K562 (cell line): ENCODE results near the gene APBB2. TPM values are rescaled to one million over a fixed set of nuclear protein-coding genes. Genes with fewer than 3 reads are reported as not detected.

Experiments
- ATAC-seq: fragments of 200-7000 bp; cut with Tn5 transposase; 3 replicates; pipeline ENCODE4 v1.9.1; 2020; ENCODE audit warnings: moderate library complexity
- BruUV-seq: library from RNA; stranded (reverse); fragments of 400-500 nt; replicated peaks from 2 replicates; lab custom pipeline; 2021; lab: Mats Ljungman, UMichigan
- CTCF ChIA-PET: fragments of 300-600 bp; formaldehyde crosslinking; extraction: SDS; loops from one replicate; lab custom pipeline; 2021; ENCODE audit warnings: low intra/inter-chr PET ratio; lab: Yijun Ruan, JAX
- POLR2A ChIA-PET: fragments of 300-600, 350-650 bp; sonication (Branson Sonifier 250); formaldehyde crosslinking; extraction: SDS; loops from one replicate; lab custom pipeline; 2021; ENCODE audit warnings: antibody characterized with exemption, inconsistent platforms; lab: Yijun Ruan, JAX
- DNase-seq, 4 experiments: peaks; one replicate each; pipeline versions ENCODE4 v3.0.0 to v3.0.0-alpha.2; 2011 to 2018; ENCODE audit warnings: low spot score in 3 of 4, mixed read lengths in 3 of 4; ENCODE audit errors: extremely low read depth in 1 of 4
- FAIRE-seq: peaks from 2 replicates; lab custom pipeline; 2011; peaks lifted over from hg19 to GRCh38; lab: Jason Lieb, UNC
- H2AFZ ChIP-seq: 2 replicates; pipeline ENCODE4 v1.6.0; 2011; ENCODE audit warnings: low read depth, low read length, control low read depth, inconsistent platforms
- H3K27ac ChIP-seq: fragments of 200-600 bp; 3 replicates; pipeline ENCODE4 v1.8.0; 2011; ENCODE audit warnings: low read depth, mild to moderate bottlenecking, control low read depth, inconsistent platforms, low read length, moderate library complexity, mixed read lengths; ENCODE audit errors: extremely low read depth
- H3K27me3 ChIP-seq, 2 experiments: fragments of 300-600 bp in 1 of 2; 2 replicates in 1 of 2; 3 replicates in 1 of 2; pipeline versions ENCODE4 v1.6.0 to v1.8.0; 2011; ENCODE audit warnings: inconsistent platforms in 2 of 2, low read length in 2 of 2, mild to moderate bottlenecking in 1 of 2, mixed read lengths in 1 of 2, moderate library complexity in 1 of 2; ENCODE audit not compliant: control insufficient read depth in 2 of 2, insufficient read depth in 2 of 2
- H3K36me3 ChIP-seq: fragments of 300-600 bp; 3 replicates; pipeline ENCODE4 v1.8.0; 2011; ENCODE audit warnings: mild to moderate bottlenecking, low read length, inconsistent platforms; ENCODE audit not compliant: control insufficient read depth, insufficient read depth
- H3K4me1 ChIP-seq, 2 experiments: fragments of 200-600 bp in 1 of 2; replicated peaks in 1 of 2; 2 replicates in 1 of 2; 3 replicates in 1 of 2; pipeline versions ENCODE4 v1.5.1 to v1.8.0; 2011; ENCODE audit warnings: inconsistent platforms in 2 of 2, low read length in 2 of 2, mild to moderate bottlenecking in 1 of 2, mixed read lengths in 1 of 2, moderate library complexity in 1 of 2; ENCODE audit not compliant: control insufficient read depth in 2 of 2, insufficient read depth in 2 of 2
- H3K4me2 ChIP-seq: 2 replicates; pipeline ENCODE4 v1.6.1; 2011; ENCODE audit warnings: low read length, control low read depth, inconsistent platforms, mixed read lengths; ENCODE audit not compliant: insufficient read depth
- H3K4me3 ChIP-seq: fragments of 200-600 bp; sonication (generic), shearing (Covaris generic); 2 replicates; pipeline ENCODE4 v1.5.1; 2016; ENCODE audit warnings: control low read depth, inconsistent platforms
- H3K79me2 ChIP-seq: fragments of 200-600 bp; 3 replicates; pipeline ENCODE4 v1.8.0; 2011; ENCODE audit warnings: low read length, inconsistent platforms; ENCODE audit not compliant: control insufficient read depth, insufficient read depth
- H3K9ac ChIP-seq, 2 experiments: 2 replicates each; pipeline versions ENCODE4 v1.6.0 to v1.6.1; 2011; ENCODE audit warnings: low read depth in 2 of 2, low read length in 2 of 2, control low read depth in 1 of 2, inconsistent platforms in 1 of 2, mild to moderate bottlenecking in 1 of 2, mixed read lengths in 1 of 2; ENCODE audit not compliant: insufficient read depth in 1 of 2
- H3K9me1 ChIP-seq: one replicate; pipeline ENCODE4 v1.6.0; 2011; ENCODE audit warnings: inconsistent platforms, mild to moderate bottlenecking, low read length, moderate library complexity; ENCODE audit not compliant: control insufficient read depth, insufficient read depth
- H3K9me3 ChIP-seq: replicated peaks from 2 replicates; pipeline ENCODE4 v1.5.1; 2011; ENCODE audit warnings: low read depth, low read length, inconsistent platforms; ENCODE audit not compliant: control insufficient read depth, insufficient read depth
- H4K20me1 ChIP-seq: replicated peaks from 2 replicates; pipeline ENCODE4 v1.6.1; 2011; ENCODE audit warnings: low read length, inconsistent platforms, mixed read lengths; ENCODE audit not compliant: control insufficient read depth, insufficient read depth
- CEBPG ChIP-seq, 3 experiments: fragments of 200-800 bp in 1 of 3; sonication (Bioruptor generic) in 1 of 3; sonication (generic) in 1 of 3; formaldehyde crosslinking in 1 of 3; IDR thresholded peaks in 2 of 3; conservative IDR thresholded peaks in 1 of 3; 2 replicates each; pipeline versions ENCODE4 v1.6.1 to v1.8.0; 2016 to 2022; ENCODE audit warnings: missing compliant biosample characterization in 2 of 3, missing genetic modification characterization in 2 of 3, mild to moderate bottlenecking in 1 of 3, missing genetic modification reagents in 1 of 3
- CREBBP ChIP-seq: IDR thresholded peaks from one replicate; pipeline ENCODE4 v1.6.1; 2012; ENCODE audit warnings: low read depth, mild to moderate bottlenecking, control low read depth, inconsistent platforms, low read length
- CSDE1 ChIP-seq, 2 experiments: fragments of 450-650 bp; IDR thresholded peaks; 2 replicates each; pipeline ENCODE4 v1.6.1; 2016; ENCODE audit warnings: mild to moderate bottlenecking in 1 of 2
- DMBX1 ChIP-seq: fragments of 250-450 bp; sonication (Bioruptor Pico); IDR thresholded peaks from 2 replicates; pipeline ENCODE4 v1.8.0; 2022; ENCODE audit warnings: inconsistent platforms, mild to moderate bottlenecking, moderate library complexity, borderline replicate concordance
- HMGN3 ChIP-seq: IDR thresholded peaks from 2 replicates; pipeline ENCODE4 v1.6.1; 2011; ENCODE audit warnings: borderline replicate concordance, low read depth, mild to moderate bottlenecking, mixed read lengths, low read length; ENCODE audit not compliant: insufficient read length; ENCODE audit errors: extremely low read depth
- KHSRP ChIP-seq: fragments of 450-650 bp; IDR thresholded peaks from 2 replicates; pipeline ENCODE4 v1.6.1; 2017
- MEIS2 ChIP-seq: fragments of 450-650 bp; IDR thresholded peaks from 2 replicates; pipeline ENCODE4 v1.6.1; 2014; ENCODE audit warnings: mild to moderate bottlenecking; ENCODE audit not compliant: partially characterized antibody
- SIN3B ChIP-seq: fragments of 450-650 bp; IDR thresholded peaks from 2 replicates; pipeline ENCODE4 v1.6.1; 2017; ENCODE audit warnings: low read depth, mild to moderate bottlenecking, moderate library complexity
- SMC3 ChIP-seq: conservative IDR thresholded peaks from 2 replicates; pipeline ENCODE4 v1.6.1; 2011; ENCODE audit warnings: low read depth, low read length, improper control_type of control experiment; ENCODE audit not compliant: insufficient read depth
- TRIM24 ChIP-seq, 2 experiments: fragments of 450-650 bp; IDR thresholded peaks; 2 replicates each; pipeline ENCODE4 v1.6.1; 2016
- ZNF165 ChIP-seq: fragments of 250-450 bp; sonication (Bioruptor Pico); IDR thresholded peaks from 2 replicates; pipeline ENCODE4 v1.4.0; 2020; ENCODE audit warnings: borderline replicate concordance
- ZNF41 ChIP-seq: fragments of 250-450 bp; sonication (Bioruptor Pico); conservative IDR thresholded peaks from 2 replicates; pipeline ENCODE4 v1.4.0; 2020; ENCODE audit warnings: mild to moderate bottlenecking
- ZNF445 ChIP-seq: fragments of 250-450 bp; sonication (Bioruptor Pico); IDR thresholded peaks from 2 replicates; pipeline ENCODE4 v1.4.0; 2020; ENCODE audit warnings: low read depth, mild to moderate bottlenecking, moderate library complexity
- ZNF77 ChIP-seq: fragments of 250-450 bp; sonication (Bioruptor Pico); IDR thresholded peaks from 2 replicates; pipeline ENCODE4 v1.5.0; 2020
- WGBS: fragments of 100-300 bp; shearing (Covaris generic); methylation state at CpG from one replicate; pipeline ENCODE4 v1.1.6; 2016; ENCODE audit warnings: low coverage, mixed read lengths; ENCODE audit not compliant: insufficient coverage; ENCODE audit errors: missing lambda C conversion rate; 5-methylcytosine and 5-hydroxymethylcytosine counted together
- in situ Hi-C: fragments of 300-500 bp; cut with MboI; formaldehyde crosslinking; loops from 4 replicates; pipeline ENCODE4 v1.15.0; 2018; ENCODE audit warnings: inconsistent platforms, mixed read lengths
- intact Hi-C: fragments of 100-400 bp; cut with micrococcal nuclease; formaldehyde crosslinking; loops from 2 replicates; pipeline ENCODE4 v1.14.2; 2022
- polyA plus RNA-seq, 8 experiments: library from polyadenylated mRNA; depleted of rRNA in 4 of 8; stranded (reverse) in 5 of 8; unstranded in 3 of 8; fragments of >200 nt; fragmentation: Nextera tagmentation in 2 of 8; fragmentation: Illumina TruSeq in 1 of 8; extraction: Ambion mirVana in 2 of 8; extraction: Trizol in 1 of 8; gene quantifications; 2 replicates each; pipeline versions ENCODE4 v1.2.1 to v1.2.3, GENCODE V29; 2011 to 2014; ENCODE audit warnings: inconsistent platforms in 1 of 8, missing spikeins in 1 of 8
- total RNA-seq, 7 experiments: library from RNA; depleted of rRNA in 6 of 7; stranded (reverse); fragments of >200 nt in 6 of 7; fragmentation: Illumina TruSeq in 2 of 7; extraction: Trizol in 2 of 7; gene quantifications; 2 replicates each; pipeline versions ENCODE4 v1.2.1 to v1.2.3, GENCODE V29; 2011 to 2021; ENCODE audit warnings: low replicate concordance in 1 of 7

Gene APBB2
- total and polyA plus RNA-seq, 9 of the 15 experiments (the other 6 are each of a cell fraction or from before 2014, with no cell fraction given): 0.08 to 2.1 (median 1.4) TPM

DNA sequence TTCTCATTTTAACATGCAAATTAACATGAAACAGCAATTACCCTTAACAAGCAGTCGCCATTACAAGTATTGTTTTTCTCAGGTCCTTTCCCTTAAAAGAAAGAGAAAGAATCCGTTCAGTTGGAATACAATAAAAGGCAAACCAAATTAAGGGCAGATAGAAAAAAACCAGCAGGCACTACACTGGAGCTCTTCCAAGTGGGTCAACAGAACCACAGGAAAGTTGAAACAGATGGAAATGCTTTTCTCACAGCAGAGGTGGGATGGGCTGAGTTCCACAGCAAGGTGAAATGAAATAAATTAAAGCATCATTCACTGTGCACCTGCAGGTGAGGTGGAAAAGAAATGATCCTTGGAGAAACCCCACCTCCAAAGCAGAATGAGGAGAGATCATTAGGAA is 102.6 kb downstream of the APBB2 start:
- H3K4me1 ChIP-seq: no peaks in the 10 kb centered on the region; a peak in 1 of 5 replicates
- 0% methylated on average over 2 of the region's 2 CpGs for WGBS
- ATAC-seq (no peak), FAIRE-seq (no peak), DNase-seq (no peak)
- ChIA-PET POLR2A (no interaction called here), CTCF (no interaction called here)
- H3K4me2 ChIP-seq: no peak overlapping the region
- H3K27ac ChIP-seq: no peak overlapping the region
- no peak overlapping the region for H2AFZ ChIP-seq
- no peaks in the 10 kb centered on the region for H3K79me2 ChIP-seq
- no peaks in the 10 kb centered on the region for H3K27me3 ChIP-seq
- TF ChIP-seq CREBBP: no peak
- TF ChIP-seq KHSRP: no peak
- TF ChIP-seq ZNF165 (CRISPR knock-in tag): no peak
- no peak for TF ChIP-seq CEBPG (CRISPR knock-in tag; IDR thresholded peaks at IDR 0.05)
- no peak for TF ChIP-seq CEBPG (tag; conservative IDR thresholded peaks at IDR 0.05 in 1 of 2, IDR thresholded peaks at IDR 0.05 in 1 of 2)
- no peak for TF ChIP-seq HMGN3
- TF ChIP-seq TRIM24 (IDR thresholded peaks at IDR 0.05): no peak
- TF ChIP-seq MEIS2: no peak
- TF ChIP-seq ZNF77: no peak
- TF ChIP-seq DMBX1 (CRISPR knock-in tag): no peak
- no peak for TF ChIP-seq SIN3B
- TF ChIP-seq SMC3: no peak
- TF ChIP-seq ZNF445 (CRISPR knock-in tag): no peak
- no peak for TF ChIP-seq CSDE1 (IDR thresholded peaks at IDR 0.05)
- no peak for TF ChIP-seq ZNF41 (CRISPR knock-in tag)
- TF ChIP-seq, all 486 proteins: peak for 0
- intact Hi-C loops (no loop called here), in situ Hi-C loops (no loop called here)
- no peak overlapping the region for H3K4me3 ChIP-seq
- BruUV-seq: no TSS peak
- H3K9me3 ChIP-seq: no peaks in the 10 kb centered on the region
- H3K9ac ChIP-seq: no peak overlapping the region
- no peaks in the 10 kb centered on the region for H3K9me1 ChIP-seq
- H3K36me3 ChIP-seq: no peaks in the 10 kb centered on the region
- H4K20me1 ChIP-seq: no peaks in the 10 kb centered on the region
